IPS DF 4.7 (cell line): ENCODE data around the gene GKN1.
A peak's percentile ranks its signal among the peaks of the same experiment; 100 is the strongest.
"Not testable (repeated sequence)": the region's sequence is repeated elsewhere in the genome, so short reads cannot be mapped to it uniquely, and the experiment has no call there.

Source experiments
- DNase-seq: peaks from one replicate; pipeline ENCODE4 v3.0.0-alpha.2; 2013; ENCODE audit warnings: low spot score; ENCODE audit errors: extremely low read depth

Gene GKN1, protein sequence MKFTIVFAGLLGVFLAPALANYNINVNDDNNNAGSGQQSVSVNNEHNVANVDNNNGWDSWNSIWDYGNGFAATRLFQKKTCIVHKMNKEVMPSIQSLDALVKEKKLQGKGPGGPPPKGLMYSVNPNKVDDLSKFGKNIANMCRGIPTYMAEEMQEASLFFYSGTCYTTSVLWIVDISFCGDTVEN

DNA sequence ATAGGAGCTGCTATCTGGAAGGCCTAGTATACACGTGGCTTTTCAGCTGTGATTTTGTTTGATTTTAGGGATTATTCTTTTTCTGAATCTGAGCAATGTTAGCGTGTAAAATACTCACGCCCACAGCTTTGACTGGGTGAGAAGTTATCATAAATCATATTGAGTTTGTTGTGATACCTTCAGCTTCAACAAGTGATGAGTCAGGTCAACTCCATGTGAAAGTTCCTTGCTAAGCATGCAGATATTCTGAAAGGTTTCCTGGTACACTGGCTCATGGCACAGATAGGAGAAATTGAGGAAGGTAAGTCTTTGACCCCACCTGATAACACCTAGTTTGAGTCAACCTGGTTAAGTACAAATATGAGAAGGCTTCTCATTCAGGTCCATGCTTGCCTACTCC, at the start of gene GKN1:
GKN1 (plus strand) TSS at position 386 of the 400 bp plus-strand sequence. CDS start 42 bp downstream, outside the sequence.
- no peak for DNase-seq

DNA sequence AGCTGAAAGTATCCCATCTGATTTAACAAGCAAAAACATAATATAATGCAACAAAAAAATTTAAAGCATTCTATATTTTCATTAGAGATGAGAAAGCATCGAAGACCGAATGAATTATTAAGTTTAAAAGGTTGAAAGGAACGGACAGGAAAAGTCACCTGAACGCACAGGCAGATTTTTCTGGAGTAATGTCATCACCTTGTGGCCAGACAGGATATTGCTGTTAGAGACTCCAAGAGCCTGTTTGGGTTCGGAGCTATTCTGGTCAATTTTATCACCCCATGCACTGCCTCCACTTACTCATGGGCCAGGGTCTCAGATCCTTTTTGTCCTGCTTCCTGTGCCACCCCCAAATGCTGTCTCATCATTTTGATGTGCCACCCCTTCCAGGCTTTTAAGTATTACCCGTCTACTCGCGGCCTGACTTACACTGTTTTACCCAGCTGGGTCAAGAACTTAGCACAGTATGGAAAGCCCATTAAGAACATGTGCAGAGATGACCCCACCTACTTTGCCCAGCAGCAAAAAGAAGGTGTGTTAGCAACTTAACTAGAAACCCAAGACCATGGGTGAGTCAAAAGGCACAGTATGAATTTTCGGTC, 49.0 kb upstream of the GKN1 start:
- no peak for DNase-seq

DNA sequence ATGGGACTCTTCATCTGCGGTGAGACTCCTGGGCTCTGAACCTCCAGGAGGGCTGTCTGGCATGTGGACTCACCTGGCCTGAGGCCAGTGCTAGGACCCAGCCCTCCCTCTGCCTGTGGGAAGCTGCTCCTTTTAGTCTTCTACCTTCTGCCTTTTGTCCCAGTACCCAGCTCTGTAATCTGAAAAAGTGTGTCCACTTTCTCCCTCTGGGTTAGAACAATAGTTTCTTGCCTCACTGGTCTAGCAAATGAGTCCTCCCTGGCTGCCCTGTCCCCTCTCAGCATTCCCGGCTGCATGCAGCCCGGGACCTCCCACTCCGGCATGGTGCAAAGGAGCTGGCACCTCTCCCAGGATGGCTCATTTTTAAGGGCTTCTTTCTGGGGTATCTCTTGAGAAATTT, 47.6 kb upstream of the GKN1 start:
- no peak for DNase-seq

DNA sequence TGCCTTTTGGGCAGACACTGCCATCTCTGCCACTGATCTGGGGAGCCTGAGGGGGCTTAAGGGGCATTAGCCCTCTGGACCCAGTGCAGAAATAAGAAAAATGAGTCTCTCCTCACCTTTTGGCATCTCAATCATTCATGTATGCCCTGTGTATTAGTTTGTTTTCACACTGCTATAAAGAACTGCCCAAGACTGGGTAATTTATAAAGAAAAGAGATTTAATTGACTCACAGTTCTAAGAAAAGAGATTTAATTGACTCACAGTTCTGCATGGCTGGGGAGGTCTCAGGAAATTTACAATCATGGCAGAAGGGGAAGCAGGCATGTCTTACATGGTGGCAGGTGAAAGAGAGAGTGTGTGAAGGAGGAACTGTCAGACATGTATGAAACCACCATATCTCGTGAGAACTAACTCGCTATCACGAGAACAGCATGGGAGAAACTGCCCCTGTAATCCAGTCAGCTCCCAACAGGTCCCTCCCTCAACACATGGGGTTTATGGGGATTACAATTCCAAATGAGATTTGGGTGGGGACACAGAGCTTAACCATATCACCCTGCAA, 43.2 kb upstream of the GKN1 start:
- DNase-seq: no peak

DNA sequence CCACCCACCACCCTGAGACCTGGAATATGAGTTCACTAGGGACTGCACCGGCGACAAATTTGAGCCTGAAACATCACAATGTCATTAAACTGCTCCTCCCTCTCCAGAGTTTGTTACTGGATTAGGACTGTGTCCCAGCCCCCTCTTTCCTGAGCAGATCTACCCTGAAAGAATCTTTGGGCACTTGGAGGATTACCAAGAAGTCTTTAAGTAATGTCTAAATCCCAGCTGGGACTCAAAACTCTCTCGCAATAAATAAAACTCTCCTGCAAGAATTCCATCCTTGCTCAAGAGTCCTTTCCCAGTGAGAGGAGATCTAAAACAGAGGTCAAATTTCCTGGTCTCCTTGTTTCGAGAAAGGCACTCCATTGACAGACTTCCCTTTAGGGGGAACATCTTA, 42.6 kb upstream of the GKN1 start:
- DNase-seq: no peak

DNA sequence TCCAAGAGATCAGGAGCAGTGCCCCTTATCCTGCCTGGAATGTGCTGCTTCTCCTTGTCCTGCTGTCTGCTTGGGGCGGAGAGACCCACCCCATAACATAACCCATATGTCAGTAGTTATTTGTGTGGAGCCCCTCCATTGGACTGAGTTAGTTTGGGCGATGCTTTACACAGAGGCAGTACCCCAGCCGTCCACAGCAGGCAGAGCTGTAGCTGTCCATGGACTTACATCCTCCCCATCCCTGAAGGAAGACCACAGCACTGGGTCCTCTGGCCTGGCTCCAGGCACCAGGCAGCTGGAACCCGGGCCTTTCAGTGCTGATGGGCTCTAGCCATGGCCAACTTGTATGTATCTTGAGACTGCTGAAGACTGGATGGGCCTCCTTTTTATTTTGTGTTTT, 42.0 kb upstream of the GKN1 start:
- no peak for DNase-seq

DNA sequence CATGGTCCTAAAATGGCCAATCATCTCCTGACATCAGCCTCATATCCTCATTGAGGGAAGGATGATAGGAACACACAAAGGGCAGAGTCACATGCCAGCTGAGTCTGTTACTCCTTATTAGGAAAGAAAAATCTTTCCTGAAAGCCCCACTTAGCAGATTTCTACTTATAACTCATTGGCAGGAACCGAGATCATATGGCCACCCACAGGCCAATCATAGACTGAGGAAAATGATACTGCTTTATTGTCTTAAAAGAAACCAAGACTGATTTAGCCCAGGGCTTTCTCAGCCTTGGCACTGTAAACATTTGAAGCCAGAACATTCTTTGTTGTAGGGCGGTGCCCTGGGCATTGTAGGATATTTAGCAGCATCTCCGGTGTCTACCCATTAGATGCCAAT, 40.4 kb upstream of the GKN1 start:
- no peak for DNase-seq

DNA sequence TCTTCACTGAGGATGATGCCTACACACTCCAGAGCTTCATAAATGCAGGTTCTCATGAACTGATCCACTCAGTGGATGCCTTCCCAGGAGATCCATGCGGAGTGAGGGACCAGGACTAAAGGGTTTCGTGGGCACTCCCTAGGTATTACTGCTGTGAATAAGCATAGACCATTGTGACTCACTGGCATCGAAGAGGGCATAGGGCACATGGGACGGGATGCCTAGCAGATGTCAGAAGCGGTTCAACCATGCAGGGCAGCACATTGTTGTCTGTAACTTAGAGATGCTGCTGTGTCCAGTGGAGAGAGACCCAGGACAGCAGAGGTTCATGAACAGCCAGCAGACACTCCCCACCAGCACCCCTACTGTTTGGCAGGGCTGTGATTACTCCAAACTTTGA, 39.0 kb upstream of the GKN1 start:
- DNase-seq: no peak

DNA sequence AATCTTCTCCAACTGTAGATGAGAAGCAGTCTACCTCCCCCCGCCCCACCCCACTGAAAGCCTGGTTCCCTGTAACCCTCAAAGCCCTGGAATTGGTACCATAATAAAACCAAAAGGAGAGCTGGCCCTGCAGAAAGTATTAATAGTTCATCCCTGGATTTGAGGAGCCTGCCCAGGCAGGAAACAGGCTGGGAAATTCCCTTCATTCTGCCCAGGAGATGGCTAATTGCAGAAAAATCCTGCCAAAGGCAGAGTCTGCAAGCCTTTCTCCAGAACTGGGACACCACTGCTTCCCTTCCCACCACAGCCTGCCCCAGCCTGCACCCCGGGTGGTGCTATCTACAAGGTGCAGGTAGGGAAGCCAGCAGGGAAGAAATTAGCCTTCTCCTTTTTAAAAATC, 38.0 kb upstream of the GKN1 start:
- no peak for DNase-seq

DNA sequence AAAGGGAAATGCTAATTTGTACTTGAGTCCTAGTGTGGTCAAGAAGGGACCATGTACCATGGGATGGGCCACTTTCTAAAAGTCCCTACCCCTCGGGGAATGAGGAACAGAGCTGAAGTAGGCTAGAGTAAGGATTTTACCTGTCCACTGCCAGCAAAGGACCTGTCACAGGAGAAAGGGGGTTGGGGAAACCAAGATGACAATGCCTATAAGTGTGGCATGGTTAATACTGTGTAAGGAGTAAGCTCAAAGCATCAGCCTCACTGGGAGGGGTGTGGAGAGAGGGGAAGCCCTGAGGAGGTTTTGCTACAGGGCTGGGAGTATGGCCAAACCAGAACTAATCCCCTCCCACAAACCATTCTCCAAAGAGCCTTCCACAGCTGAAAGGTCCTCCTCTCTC, 37.5 kb upstream of the GKN1 start:
- no peak for DNase-seq

DNA sequence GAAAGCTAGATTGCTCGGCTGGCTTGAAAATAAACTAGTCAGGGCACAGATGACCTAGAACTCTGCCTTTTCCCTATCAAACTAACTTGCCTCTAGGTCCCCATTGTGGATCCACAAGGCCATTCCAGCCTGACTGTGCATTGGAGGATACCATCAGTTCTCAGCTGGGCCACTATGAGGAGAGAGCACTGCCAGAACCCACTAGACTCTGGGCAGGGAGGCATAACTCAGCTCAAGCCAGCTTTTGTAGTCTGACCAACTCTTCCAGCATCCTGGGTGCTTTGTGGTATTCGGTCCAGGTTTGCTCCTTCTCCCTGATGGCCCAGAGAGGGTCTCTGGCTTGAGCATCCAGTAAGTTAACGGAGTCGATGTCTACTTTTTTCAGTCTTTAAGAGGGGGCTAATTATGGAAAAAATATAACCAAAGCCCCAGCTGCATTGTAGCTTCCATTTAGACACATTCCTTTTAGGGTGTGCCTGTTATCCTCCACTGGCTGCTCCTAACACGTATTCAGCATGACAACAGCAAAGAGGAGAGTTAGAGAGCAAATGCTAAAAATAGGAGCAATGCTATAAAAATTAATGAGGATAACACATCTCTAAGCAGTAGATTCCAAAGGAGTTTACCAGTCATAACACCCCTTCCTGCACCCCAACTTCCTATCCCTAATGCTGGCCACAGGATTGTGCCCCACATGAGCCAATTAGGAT, 36.9 kb upstream of the GKN1 start:
- DNase-seq: no peak

DNA sequence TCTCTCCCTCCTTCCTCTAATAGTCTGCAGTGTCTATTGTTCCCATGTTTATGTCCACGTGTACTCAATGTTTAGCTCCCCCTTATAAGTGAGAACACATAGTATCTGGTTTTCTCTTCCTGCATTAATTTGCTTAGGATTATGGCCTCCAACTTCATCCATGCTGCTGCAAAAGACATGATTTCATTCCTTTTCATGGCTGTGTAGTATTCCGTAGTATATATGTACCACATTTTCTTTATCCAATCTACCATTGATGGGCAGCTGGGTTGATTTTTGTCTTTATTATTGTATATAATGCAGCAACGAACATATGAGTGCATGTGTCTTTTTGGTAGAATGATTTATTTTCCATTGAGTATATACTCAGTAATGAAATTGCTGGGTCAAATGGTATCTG, 35.5 kb upstream of the GKN1 start:
- no peak for DNase-seq

DNA sequence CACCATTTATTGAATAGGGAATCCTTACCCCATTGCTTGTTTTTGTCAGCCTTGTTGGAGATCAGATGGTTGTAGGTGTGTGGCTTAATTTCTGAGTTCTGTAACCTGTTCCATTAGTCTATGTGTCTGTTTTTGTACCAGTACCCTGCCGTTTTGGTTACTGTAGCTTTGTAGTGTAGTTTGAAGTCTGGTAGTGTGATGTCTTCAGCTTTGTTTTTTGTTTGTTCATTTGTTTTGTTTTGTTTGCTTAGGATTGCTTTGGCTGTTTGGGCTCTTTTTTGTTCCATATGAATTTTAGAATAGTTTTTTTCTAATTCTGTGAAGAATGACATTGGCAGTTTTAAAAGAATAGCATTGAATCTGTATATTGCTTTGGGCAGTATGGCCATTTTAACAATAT, 34.5 kb upstream of the GKN1 start:
- DNase-seq: no peak

DNA sequence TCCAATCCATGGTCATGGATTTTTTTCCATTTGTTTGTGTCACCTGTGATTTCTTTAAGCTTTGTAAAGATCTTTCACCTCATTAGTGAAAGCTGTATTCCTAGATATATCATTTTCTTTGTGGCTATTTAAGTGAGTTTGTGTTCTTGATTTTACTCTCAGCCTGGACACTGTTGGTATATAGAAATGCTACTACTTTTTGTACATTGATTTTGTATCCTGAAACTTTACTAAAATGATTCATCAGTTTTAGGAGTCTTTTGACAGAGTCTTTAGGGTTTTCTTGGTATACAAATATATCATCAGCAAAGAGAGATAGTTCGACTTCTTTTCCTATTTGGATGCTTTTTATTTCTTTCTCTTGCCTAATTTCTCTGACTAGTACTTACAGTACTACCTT, 34.1 kb upstream of the GKN1 start:
- DNase-seq: no peak

DNA sequence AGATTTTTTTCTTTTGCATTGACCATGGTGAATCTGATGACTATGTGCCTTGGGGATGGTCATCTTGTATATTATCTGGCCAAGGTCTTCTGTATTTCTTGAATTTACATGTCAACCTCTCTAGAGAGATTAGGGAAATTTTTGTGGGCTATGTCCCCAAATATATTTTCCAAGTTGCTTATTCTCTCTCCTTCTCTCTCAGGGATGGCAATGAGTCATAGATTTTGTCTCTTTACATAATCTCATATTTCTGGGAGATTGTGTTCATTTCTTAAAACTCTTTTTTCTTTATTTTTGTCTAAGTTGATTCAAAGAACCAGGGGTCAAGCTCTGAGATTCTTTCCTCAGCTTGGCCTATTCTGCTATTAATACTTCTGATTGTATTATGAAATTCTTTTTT, 31.6 kb upstream of the GKN1 start:
- no peak for DNase-seq

DNA sequence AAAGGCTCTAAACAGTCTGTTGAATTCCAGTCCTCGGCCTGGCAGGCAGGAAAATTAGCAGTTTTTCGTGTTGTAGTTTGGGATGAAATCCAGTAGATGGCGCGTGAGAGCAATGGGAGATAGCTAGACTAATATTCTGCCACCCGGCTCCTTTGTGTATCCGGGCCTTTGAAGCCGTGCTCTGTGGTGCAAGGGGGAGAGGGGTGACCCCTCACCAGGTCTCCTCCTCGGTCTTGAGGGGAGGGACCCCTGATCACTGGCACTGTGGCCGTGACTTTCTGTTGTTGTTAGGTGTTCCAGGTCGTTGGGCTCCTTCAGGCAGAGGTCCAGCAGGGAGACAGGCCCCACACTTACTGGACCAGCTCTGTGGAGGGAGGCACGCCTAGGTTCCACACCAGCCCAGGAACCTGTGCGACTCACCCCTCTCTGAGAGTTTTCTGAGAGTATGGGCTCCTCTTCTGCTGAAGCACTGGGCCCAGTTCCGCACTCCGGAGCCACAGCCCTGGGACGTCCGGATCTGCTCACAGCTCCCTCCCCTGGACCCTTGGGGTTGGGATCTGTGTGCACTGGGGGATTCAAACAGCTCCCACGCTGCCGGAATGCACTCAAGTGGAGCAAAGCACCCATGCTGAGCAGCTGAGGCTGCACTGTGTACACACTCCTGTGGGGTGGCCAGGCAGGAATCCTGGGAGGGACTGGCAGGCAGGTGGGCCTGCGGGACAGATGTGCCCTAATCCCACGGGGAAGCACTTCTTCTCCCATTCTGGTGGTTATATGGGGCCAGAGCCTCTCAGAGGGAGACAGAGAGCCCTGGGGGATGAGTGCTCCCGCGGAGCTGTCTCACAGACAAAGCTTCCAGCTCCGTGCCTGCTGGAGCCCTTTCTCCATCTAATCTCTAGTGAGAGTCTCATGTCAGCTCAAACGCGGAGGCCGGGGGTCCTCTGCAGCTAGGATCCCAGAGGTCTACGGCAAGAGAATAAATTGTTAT, 30.6 kb upstream of the GKN1 start:
- DNase-seq: peak; percentile 30

DNA sequence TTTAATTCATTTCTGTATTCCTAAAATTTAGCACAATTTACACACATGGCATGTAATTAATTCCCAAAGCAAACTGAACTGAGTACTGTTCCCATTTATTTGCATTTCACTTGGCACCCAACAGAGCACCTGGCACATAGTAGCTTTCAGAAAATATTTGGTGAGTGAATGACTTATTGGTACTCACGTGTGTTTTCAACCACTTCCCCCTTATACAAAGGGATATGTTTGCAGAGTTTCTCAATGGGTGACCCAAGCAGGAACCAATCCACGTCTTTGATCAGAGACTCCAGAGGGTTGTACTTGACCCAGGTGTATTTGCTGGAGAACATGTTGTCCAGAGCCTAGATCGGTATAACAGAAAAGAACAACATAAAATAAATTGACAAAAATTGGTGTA, 28.3 kb upstream of the GKN1 start:
- DNase-seq: no peak

DNA sequence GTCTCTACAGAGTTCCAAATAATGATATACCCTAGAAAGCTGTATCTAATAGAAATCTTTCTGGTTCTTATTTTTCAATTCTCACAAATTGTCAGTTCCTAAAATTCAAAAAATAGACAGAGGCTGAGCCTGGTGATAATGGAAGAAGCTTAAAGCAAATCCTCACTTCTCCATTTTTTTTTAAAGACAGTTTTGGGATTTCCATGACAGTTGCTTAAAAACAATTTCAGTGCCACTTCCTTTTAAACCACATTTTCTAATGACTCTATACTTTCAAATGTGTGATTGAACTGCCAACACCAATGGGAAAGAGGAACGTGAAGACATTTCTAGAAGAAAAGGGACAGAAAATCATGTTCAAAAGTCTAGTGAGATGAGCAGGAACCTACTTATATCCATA, 25.7 kb upstream of the GKN1 start:
- DNase-seq: no peak

DNA sequence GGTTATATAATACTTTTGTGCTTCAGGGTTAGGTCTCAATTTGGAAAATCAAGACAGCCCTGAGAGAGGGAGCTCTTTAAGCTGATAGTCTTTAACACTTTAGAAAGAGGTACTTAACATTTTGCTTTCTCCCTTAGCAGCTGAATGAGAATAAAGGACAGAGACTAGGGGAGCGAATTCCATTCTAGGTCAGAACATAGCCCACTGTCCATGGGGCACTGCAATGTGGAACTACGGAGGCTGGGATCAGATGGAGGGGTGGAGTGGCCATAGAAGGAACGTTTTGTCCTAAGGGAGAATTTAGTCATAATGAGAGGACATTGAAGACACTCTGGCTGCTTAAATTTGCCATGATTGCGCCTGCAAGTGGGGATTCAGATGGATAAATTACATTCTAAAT, 22.5 kb upstream of the GKN1 start:
- no peak for DNase-seq

DNA sequence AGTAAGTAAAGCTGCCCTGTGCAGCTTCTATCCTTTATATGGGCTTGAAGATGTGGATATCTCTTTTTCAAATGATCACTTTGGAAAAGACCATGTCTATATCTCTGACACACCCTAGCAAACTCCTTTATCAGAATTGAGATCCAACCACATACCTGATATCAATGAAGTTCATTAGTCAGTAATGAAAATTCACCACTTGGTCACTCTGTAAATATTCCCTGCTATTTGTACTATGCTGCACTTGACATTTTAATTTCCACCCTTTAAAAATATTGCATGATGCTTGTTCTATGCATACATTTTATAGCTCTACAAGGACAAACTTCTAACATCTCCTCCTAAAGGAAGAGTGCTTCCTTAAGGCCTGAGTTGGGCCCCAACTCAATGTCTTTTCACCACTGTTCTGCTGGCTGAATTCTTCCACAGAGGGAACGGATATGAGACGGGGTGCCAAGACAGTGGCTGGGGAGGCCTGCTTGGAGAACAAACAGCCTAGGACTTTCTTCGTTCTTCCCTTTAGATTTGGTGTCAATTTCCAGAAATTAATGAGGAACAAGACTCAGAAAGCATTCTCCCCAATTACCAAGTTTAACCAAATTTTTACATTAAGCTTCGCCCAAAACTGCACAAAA, 21.4 kb upstream of the GKN1 start, which contains the start of gene GKN2:
GKN2 (minus strand) TSS at position 7 of the 635 bp plus-strand sequence. CDS start 32 bp downstream, outside the sequence.
- DNase-seq: no peak

DNA sequence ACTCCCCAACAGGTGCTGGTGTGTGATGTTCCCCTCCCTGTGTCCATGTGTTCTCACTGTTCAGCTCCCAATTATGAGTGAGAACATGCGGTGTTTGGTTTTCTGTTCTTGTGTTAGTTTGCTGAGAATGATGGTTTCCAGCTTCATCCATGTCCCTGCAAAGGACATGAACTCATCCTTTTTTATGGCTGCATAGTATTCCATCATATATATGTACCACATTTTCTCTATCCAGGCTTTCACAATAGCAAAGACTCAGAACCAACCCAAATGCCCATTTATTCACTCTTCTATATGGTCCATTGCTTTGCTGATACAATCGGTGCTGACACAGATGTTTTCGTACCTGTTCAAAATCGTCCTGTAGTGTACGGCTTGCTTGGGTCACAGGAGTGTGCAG, 19.0 kb upstream of the GKN1 start:
- not testable (repeated sequence) for DNase-seq
